KMS-11 (cell line): Measurements from ENCODE around the gene GP9.
"Not testable (repeated sequence)": the region's sequence is repeated elsewhere in the genome, so short reads cannot be mapped to it uniquely, and the experiment has no call there.

ENCODE experiments used
- H2AFZ ChIP-seq: fragments of 200-600 bp; sonication (generic); 2 replicates; pipeline ENCODE4 v1.6.1; 2016; ENCODE audit warnings: antibody characterized with exemption, mixed run types, low read depth
- H3K27ac ChIP-seq: fragments of 200-600 bp; sonication (generic); 2 replicates; pipeline ENCODE4 v1.6.1; 2016; ENCODE audit warnings: mild to moderate bottlenecking, mixed run types
- H3K27me3 ChIP-seq: fragments of 200-600 bp; sonication (generic); 2 replicates; pipeline ENCODE4 v1.6.1; 2017; ENCODE audit warnings: mild to moderate bottlenecking, low read depth, mixed run types, moderate library complexity; ENCODE audit not compliant: insufficient read depth
- H3K36me3 ChIP-seq: fragments of 200-600 bp; sonication (generic); 2 replicates; pipeline ENCODE4 v1.6.1; 2017; ENCODE audit warnings: mild to moderate bottlenecking, mixed run types; ENCODE audit not compliant: insufficient read depth
- H3K4me1 ChIP-seq: fragments of 200-600 bp; sonication (generic); 2 replicates; pipeline ENCODE4 v1.6.1; 2016; ENCODE audit warnings: mild to moderate bottlenecking, low read depth, mixed run types; ENCODE audit not compliant: poor library complexity, severe bottlenecking
- H3K4me2 ChIP-seq: fragments of 200-600 bp; sonication (generic); 2 replicates; pipeline ENCODE4 v1.7.0; 2016; ENCODE audit warnings: mild to moderate bottlenecking, mixed run types
- H3K4me3 ChIP-seq: fragments of 200-600 bp; sonication (generic); IDR thresholded peaks from 2 replicates; pipeline ENCODE4 v1.6.1; 2017; ENCODE audit warnings: low read depth, low read length, mixed read lengths; ENCODE audit not compliant: insufficient read depth
- H3K79me2 ChIP-seq: fragments of 200-600 bp; sonication (generic); 2 replicates; pipeline ENCODE4 v1.6.1; 2016; ENCODE audit warnings: low read depth, mixed run types; ENCODE audit not compliant: insufficient read depth
- H3K9ac ChIP-seq: fragments of 200-600 bp; sonication (generic); 2 replicates; pipeline ENCODE4 v1.6.1; 2016; ENCODE audit warnings: mild to moderate bottlenecking, mixed run types
- H4K20me1 ChIP-seq: fragments of 200-600 bp; sonication (generic); 2 replicates; pipeline ENCODE4 v1.6.1; 2016; ENCODE audit warnings: mild to moderate bottlenecking, mixed run types; ENCODE audit not compliant: insufficient read depth
- TF ChIP-seq, protein P1 (sequence below): fragments of 200-600 bp; sonication (generic); conservative IDR thresholded peaks from 2 replicates; pipeline ENCODE4 v1.6.1; 2017; ENCODE audit warnings: low read depth, mild to moderate bottlenecking, antibody characterized with exemption, low read length, moderate library complexity, mixed read lengths

Gene GP9

DNA sequence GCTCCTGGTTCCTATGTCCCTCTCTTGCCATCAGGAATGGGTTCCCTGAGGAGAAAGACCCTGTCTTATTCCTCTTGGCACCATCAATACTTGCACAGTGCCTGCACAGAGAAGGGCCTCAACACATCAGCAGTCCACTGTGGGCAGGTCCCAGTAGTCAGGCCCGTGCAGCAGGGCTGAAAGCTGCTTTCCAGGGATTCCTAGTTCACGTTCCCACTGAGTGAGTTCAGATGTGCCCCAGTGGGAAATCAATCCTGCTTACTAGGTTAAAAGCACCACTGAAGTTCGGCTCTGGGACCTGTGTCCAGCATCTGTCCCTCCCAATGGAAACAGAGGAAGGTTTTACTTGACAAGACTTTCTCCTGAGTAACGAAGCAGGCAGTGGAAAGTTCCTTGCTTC, 45.3 kb downstream of the GP9 start:
- no peaks in the 10 kb centered on the region; the same call in 1 of the 2 replicates for H3K79me2 ChIP-seq
- H3K4me3 ChIP-seq = no peak overlapping the region
- no peak overlapping the region for H2AFZ ChIP-seq
- no peak overlapping the region for H3K27ac ChIP-seq
- no peak overlapping the region for H3K9ac ChIP-seq
- no peaks in the 10 kb centered on the region for H3K36me3 ChIP-seq
- TF ChIP-seq, protein P1, sequence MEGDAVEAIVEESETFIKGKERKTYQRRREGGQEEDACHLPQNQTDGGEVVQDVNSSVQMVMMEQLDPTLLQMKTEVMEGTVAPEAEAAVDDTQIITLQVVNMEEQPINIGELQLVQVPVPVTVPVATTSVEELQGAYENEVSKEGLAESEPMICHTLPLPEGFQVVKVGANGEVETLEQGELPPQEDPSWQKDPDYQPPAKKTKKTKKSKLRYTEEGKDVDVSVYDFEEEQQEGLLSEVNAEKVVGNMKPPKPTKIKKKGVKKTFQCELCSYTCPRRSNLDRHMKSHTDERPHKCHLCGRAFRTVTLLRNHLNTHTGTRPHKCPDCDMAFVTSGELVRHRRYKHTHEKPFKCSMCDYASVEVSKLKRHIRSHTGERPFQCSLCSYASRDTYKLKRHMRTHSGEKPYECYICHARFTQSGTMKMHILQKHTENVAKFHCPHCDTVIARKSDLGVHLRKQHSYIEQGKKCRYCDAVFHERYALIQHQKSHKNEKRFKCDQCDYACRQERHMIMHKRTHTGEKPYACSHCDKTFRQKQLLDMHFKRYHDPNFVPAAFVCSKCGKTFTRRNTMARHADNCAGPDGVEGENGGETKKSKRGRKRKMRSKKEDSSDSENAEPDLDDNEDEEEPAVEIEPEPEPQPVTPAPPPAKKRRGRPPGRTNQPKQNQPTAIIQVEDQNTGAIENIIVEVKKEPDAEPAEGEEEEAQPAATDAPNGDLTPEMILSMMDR = no peak
- H4K20me1 ChIP-seq = no peaks in the 10 kb centered on the region
- H3K27me3 ChIP-seq = no peaks in the 10 kb centered on the region
- H3K4me2 ChIP-seq = no peak overlapping the region
- H3K4me1 ChIP-seq = peaks cover 28% of the 10 kb centered on the region

DNA sequence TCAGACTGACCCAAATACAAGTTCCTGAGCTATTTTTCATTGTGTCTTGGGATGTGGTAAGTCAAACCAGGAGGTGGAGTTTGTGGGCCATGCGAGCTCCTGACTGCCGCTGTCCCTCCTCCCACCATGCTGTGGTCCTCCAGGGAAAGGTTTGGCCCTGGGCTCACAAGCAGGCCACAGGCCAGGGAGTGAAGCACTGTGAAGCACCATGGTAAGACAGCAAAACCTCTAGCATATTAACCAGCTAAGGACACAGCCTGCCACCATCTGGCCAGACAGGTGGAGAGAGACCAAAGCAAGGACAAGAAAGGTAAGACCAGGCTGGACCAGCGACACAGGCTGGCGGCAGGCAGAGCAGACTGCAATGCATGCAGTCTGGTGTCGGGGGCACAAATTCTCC, 45.7 kb downstream of the GP9 start:
- Histone ChIP-seq H3K36me3 (no peaks in the 10 kb centered on the region), H3K4me2 (no peak overlapping the region), H4K20me1 (no peaks in the 10 kb centered on the region), H2AFZ (no peak overlapping the region), H3K9ac (no peak overlapping the region), H3K27ac (no peak overlapping the region; the same call in 1 of the 2 replicates), H3K79me2 (no peaks in the 10 kb centered on the region; the same call in 1 of the 2 replicates), H3K4me1 (peaks cover 28% of the 10 kb centered on the region), H3K4me3 (no peak overlapping the region), H3K27me3 (no peaks in the 10 kb centered on the region)
- TF ChIP-seq, protein P1 = no peak

DNA sequence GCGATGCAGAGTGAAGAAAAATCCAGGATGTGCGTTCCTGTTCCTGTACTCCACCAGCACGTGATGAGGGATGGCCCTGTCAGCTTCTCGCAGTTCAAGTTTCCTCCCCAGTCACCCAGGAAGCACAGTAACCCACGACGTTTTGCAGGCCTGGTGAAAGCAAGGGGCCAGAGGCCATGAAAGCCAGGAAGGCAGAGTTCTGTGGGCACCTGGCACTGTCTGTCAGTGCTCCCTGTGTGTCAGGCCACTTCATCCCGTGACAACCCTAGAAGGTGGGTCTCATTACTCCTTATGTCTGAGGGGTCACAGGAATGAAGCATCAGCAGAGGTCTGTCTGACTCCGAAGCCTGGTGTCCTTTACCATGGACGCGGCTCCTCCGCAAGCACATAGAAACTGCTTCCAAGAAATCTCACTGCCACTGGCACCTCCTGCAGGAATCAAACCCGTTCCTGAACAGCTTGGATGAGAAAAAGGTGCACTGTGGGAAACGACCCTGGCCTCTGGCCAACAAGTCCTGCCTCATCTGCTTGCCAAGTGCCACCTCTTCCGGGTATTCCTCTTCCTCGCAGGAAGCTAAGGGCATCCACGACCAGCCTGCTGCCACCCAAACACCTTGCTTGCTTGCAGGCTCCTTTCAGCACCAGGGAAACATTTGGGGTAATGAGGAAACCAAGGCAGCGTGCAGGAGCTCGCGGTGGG, 46.4 kb downstream of the GP9 start:
- Histone ChIP-seq H3K9ac (no peak overlapping the region), H3K27me3 (no peaks in the 10 kb centered on the region), H2AFZ (no peak overlapping the region), H3K36me3 (no peaks in the 10 kb centered on the region), H3K4me3 (no peak overlapping the region), H3K27ac (no peak overlapping the region), H3K4me2 (no peak overlapping the region), H3K4me1 (peaks cover 34% of the 10 kb centered on the region), H3K79me2 (no peaks in the 10 kb centered on the region; the same call in 1 of the 2 replicates), H4K20me1 (no peaks in the 10 kb centered on the region)
- TF ChIP-seq, protein P1 = no peak

DNA sequence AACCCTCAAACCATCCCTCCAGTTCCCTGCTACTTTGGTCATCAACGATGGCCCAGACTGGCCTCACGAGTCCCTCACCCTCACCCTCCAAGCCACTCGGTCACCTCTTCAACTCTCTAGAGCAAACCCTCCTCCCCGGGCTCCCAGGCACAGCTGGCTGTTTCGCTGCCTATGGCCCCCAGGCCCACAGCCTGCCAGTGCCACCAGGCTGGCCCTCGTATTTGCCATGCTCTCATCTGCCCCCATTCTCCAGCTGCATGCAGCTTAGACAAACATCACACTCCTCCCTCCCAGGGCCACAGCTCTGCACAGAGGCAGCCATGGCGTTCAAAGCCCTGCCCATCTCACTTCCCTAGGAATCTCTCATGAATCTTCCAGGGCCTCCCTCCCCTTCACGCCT, 47.2 kb downstream of the GP9 start:
- peaks cover 42% of the 10 kb centered on the region for H3K4me1 ChIP-seq
- H3K27me3 ChIP-seq = no peaks in the 10 kb centered on the region
- no peak overlapping the region for H3K27ac ChIP-seq
- H3K4me2 ChIP-seq = no peak overlapping the region
- TF ChIP-seq, protein P1 = no peak
- no peaks in the 10 kb centered on the region for H4K20me1 ChIP-seq
- H3K9ac ChIP-seq = no peak overlapping the region
- H2AFZ ChIP-seq = no peak overlapping the region
- H3K4me3 ChIP-seq = no peak overlapping the region
- H3K79me2 ChIP-seq = no peaks in the 10 kb centered on the region; the same call in 1 of the 2 replicates
- H3K36me3 ChIP-seq = no peaks in the 10 kb centered on the region

DNA sequence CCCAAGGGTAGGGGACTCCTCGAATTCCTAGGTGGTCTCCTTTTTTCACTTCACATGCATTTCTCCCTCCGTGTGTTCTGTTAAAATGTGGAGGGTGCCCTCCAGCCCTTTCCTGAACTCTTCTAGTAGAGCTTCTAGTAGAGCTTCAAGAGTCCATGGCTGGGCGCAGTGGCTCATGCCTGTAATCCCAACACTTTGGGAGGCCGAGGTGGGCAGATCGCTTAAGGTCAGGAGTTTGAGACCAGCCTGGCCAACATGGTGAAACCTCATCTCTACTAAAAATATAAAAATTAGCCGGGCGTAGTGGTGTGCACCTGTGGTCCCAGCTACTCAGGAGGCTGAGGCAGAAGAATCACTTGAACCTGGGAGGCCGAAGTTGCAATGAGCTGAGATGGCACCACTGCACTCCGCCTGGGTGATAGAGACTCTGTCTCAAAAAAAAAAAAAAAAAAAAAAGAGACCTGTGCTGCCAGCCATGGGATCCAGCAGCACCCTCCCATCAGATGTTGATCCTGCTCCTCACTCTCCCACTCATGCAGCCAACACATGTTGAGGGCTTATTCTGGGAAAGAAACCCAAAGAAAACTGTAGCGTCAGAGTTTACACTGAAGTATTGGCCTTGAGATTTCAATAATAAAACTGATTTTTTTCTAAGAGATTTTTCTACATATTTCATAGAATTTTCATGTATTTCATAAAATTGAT, 50.6 kb downstream of the GP9 start:
- H3K36me3 ChIP-seq = not testable (repeated sequence)

More for the DNA sequence above, 50.6 kb downstream of the GP9 start:
- H3K9ac ChIP-seq, H3K27ac ChIP-seq, H2AFZ ChIP-seq, H3K79me2 ChIP-seq, H3K27me3 ChIP-seq, H3K4me3 ChIP-seq, H3K4me2 ChIP-seq, H4K20me1 ChIP-seq: not testable (repeated sequence)
- peaks cover 24% of the 10 kb centered on the region for H3K4me1 ChIP-seq
